GM12864 (cell line): ENCODE data around the gene TIGD1.

ENCODE experiments used
- DNase-seq: peaks from one replicate; pipeline ENCODE4 v3.0.0-alpha.2; 2011; ENCODE audit warnings: low read depth
- H3K4me3 ChIP-seq: 2 replicates; pipeline ENCODE4 v1.5.1; 2011; ENCODE audit warnings: mild to moderate bottlenecking, low read depth, low read length, control low read depth
- TF ChIP-seq, protein P1 (sequence below): IDR thresholded peaks from 2 replicates; pipeline ENCODE4 v1.5.1; 2011; ENCODE audit warnings: low read depth, mild to moderate bottlenecking, moderate library complexity, low read length, control low read depth, inconsistent platforms; ENCODE audit errors: missing control alignments

The TIGD1 gene

GRCh38 chr2:232502511-232502910, 47.8 kb downstream of the TIGD1 start:
- DNase-seq, result no peak
- no peak overlapping the region for H3K4me3 ChIP-seq
- TF ChIP-seq, protein P1, sequence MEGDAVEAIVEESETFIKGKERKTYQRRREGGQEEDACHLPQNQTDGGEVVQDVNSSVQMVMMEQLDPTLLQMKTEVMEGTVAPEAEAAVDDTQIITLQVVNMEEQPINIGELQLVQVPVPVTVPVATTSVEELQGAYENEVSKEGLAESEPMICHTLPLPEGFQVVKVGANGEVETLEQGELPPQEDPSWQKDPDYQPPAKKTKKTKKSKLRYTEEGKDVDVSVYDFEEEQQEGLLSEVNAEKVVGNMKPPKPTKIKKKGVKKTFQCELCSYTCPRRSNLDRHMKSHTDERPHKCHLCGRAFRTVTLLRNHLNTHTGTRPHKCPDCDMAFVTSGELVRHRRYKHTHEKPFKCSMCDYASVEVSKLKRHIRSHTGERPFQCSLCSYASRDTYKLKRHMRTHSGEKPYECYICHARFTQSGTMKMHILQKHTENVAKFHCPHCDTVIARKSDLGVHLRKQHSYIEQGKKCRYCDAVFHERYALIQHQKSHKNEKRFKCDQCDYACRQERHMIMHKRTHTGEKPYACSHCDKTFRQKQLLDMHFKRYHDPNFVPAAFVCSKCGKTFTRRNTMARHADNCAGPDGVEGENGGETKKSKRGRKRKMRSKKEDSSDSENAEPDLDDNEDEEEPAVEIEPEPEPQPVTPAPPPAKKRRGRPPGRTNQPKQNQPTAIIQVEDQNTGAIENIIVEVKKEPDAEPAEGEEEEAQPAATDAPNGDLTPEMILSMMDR, result no peak

DNA sequence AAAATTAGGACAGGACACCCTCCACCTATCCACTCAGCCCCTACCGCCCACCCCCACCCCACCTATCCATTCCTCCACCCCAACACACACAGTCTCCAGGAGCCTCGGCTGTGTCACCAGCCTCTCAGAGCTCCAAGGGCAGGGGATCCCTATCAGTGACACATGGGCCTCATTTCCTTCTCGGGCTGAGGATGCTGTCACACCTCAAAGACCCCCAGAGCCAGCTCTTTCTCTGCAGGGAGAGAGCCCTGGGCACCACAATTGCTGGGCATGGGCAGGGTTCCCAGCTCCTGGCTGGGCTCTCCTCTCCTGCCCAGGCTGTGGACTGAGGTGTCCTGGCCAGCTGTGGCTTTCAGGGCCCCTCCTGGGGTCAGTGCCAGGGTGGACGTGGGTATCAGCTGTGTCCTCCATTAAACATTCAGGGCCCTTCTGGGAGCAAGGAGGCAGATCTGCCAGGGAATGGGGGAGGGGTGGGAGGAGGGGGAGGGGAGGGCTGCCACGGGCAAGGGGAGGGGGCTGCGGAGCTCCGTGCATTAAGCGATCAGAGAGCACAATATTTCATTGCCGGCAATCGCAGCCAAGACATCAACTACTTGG, 48.5 kb downstream of the TIGD1 start:
- H3K4me3 ChIP-seq, result no peak overlapping the region
- no peak for DNase-seq
- TF ChIP-seq, protein P1, result no peak

GRCh38 chr2:232501331-232501771, 49.0 kb downstream of the TIGD1 start:
- H3K4me3 ChIP-seq, result no peak overlapping the region
- DNase-seq, result no peak
- TF ChIP-seq, protein P1, result no peak

GRCh38 chr2:232498452-232498851, 51.9 kb downstream of the TIGD1 start:
- DNase-seq, result no peak
- H3K4me3 ChIP-seq, result no peak overlapping the region
- TF ChIP-seq, protein P1, result no peak
